ENCODE data around the gene FOXL2. TPM values are rescaled to one million over a fixed set of nuclear protein-coding genes. Genes with fewer than 3 reads are reported as not detected.

FOXL2 gene
- total RNA-seq, 1 experiment from 2014 or later: not detected

DNA sequence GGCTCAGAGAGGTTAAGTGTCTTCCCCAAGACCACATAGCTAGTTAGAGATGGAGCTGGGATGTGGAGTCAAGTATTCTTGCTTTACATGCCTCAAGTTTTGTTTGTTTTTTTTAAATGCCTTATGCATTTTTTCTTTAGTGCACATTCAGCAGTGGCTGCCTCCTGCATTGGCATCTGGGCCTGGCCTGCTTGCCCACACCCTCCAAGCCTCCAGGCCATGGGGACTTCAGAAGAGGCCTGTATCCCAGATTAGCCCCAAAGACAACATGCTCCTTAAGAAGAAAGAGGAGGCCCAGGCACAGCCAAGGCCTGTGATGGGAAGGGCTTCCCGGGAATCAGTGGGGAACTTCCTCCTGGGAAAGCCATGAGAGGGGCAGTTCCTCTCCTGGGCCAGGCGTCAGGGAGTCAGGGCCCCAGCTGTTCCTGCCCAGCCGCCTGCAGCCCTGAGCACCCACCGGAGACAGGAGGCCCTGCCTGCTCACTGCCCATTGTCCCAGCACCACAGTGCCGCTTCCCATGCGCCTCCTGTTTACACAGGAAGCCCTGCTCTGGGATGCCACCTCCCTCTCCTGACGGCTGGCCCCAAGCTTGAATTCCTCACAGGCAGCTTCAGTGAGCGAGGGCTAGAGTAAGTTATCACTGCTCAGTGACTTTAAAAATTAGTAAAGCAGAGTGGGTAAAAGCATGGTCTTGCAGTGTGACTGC lies 16.1 kb upstream of the FOXL2 start:
- Histone ChIP-seq H3K9me2 (replicated peaks; ENCODE audit: low read length) (no peaks in the 10 kb centered on the region), H3K79me2 (ENCODE audit: low read length) (no peaks in the 10 kb centered on the region), H3K36me3 (ENCODE audit: low read depth, low read length) (no peaks in the 10 kb centered on the region), H2AFZ (ENCODE audit: low read length) (no peak overlapping the region), H4K20me1 (ENCODE audit: low read length) (no peaks in the 10 kb centered on the region), H3K27ac (ENCODE audit: low read length) (no peak overlapping the region), H3F3A (ENCODE audit: low read length, unreplicated experiment) (no peaks in the 10 kb centered on the region), H3K4me1 (ENCODE audit: insufficient read depth, low read length) (peaks cover 11% of the 10 kb centered on the region; the same call in 1 of the 2 replicates), H3K9ac (ENCODE audit: low read length) (no peak overlapping the region), H3K4me2 (ENCODE audit: low read length) (no peak overlapping the region), H3K9me3 (ENCODE audit: low read length) (no peaks in the 10 kb centered on the region), H3K4me3 (ENCODE audit: low read length) (no peak overlapping the region), H3K27me3 (ENCODE audit: low read length) (no peaks in the 10 kb centered on the region)
- no TSS peak for BruUV-seq (replicated peaks)
- DNase-seq (no peak), ATAC-seq (no peak)
- ChIA-PET POLR2A (ENCODE audit: unreplicated experiment) (no interaction called here), CTCF (no interaction called here)
- intact Hi-C loops (cut with micrococcal nuclease): no loop called here
- TF ChIP-seq, protein P1, sequence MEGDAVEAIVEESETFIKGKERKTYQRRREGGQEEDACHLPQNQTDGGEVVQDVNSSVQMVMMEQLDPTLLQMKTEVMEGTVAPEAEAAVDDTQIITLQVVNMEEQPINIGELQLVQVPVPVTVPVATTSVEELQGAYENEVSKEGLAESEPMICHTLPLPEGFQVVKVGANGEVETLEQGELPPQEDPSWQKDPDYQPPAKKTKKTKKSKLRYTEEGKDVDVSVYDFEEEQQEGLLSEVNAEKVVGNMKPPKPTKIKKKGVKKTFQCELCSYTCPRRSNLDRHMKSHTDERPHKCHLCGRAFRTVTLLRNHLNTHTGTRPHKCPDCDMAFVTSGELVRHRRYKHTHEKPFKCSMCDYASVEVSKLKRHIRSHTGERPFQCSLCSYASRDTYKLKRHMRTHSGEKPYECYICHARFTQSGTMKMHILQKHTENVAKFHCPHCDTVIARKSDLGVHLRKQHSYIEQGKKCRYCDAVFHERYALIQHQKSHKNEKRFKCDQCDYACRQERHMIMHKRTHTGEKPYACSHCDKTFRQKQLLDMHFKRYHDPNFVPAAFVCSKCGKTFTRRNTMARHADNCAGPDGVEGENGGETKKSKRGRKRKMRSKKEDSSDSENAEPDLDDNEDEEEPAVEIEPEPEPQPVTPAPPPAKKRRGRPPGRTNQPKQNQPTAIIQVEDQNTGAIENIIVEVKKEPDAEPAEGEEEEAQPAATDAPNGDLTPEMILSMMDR (conservative IDR thresholded peaks at IDR 0.05; ENCODE audit: low read depth, low read length): no peak
- TF ChIP-seq EZH2phosphoT487 (IDR thresholded peaks at IDR 0.05; ENCODE audit: borderline replicate concordance, low read length) (no peak), EZH2 (IDR thresholded peaks at IDR 0.05; ENCODE audit: low read length, unreplicated experiment) (no peak)

DNA sequence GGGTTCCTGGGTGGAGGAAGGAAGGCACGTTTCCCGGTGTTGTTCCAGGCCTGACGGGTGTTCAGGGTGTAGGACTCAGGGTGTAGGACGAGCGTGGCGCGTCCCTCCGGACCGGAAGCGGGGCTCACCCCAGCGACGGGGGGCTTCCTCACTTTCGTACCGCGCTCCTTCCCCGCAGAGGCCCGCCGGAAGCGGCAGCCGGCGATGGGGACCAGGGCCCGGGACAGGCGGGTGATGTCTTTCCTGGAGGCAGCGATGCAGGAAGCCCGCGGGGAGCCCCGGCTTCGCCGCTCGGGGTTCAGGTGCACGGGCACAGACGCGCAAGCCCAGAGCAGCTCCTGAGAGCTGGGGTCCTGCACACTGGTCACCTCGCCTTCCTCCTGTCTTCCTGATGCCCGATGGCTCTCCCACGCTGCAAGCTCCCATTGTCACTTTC lies 13.5 kb upstream of the FOXL2 start:
- DNase-seq: no peak
- H3K36me3 ChIP-seq (ENCODE audit: low read depth, low read length): no peaks in the 10 kb centered on the region
- H3K79me2 ChIP-seq (ENCODE audit: low read length): no peaks in the 10 kb centered on the region
- TF ChIP-seq, protein P1 (conservative IDR thresholded peaks at IDR 0.05; ENCODE audit: low read depth, low read length): no peak
- TF ChIP-seq EZH2 (IDR thresholded peaks at IDR 0.05; ENCODE audit: low read length, unreplicated experiment) (no peak), EZH2phosphoT487 (IDR thresholded peaks at IDR 0.05; ENCODE audit: borderline replicate concordance, low read length) (no peak)
- ChIA-PET CTCF (no interaction called here), POLR2A (ENCODE audit: unreplicated experiment) (no interaction called here)
- no peaks in the 10 kb centered on the region for H3K9me3 ChIP-seq (ENCODE audit: low read length)
- no TSS peak for BruUV-seq (replicated peaks)
- H3K27ac ChIP-seq (ENCODE audit: low read length): no peak overlapping the region
- H3F3A ChIP-seq (ENCODE audit: low read length, unreplicated experiment): no peaks in the 10 kb centered on the region
- intact Hi-C loops (cut with micrococcal nuclease): no loop called here
- H3K4me2 ChIP-seq (ENCODE audit: low read length): no peak overlapping the region
- ATAC-seq: no peak
- H3K9ac ChIP-seq (ENCODE audit: low read length): no peak overlapping the region
- H3K4me3 ChIP-seq (ENCODE audit: low read length): no peak overlapping the region
- no peaks in the 10 kb centered on the region for H4K20me1 ChIP-seq (ENCODE audit: low read length)
- H3K27me3 ChIP-seq (ENCODE audit: low read length): no peaks in the 10 kb centered on the region
- peaks cover 11% of the 10 kb centered on the region; the same call in 1 of the 2 replicates for H3K4me1 ChIP-seq (ENCODE audit: insufficient read depth, low read length)
- H2AFZ ChIP-seq (ENCODE audit: low read length): no peak overlapping the region
- H3K9me2 ChIP-seq (replicated peaks; ENCODE audit: low read length): no peaks in the 10 kb centered on the region

DNA sequence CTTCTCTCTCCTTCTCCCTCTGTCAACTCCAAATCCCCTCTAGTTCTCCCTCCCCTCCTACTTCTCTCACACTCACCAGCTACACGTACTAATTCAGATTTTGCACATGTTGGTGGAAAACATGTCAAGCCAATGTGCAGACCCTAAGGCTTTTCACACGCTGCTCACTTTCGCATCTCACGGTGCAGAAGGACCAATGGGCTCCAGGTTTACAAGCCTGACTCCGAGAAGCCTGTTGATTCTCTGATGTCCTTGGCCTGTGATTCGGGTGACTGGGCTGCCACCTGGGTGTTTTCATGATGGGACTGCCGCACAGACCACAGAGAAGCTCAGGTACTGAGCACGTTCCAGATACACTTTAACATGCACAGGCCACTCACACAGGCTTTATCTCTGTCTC lies 3.8 kb upstream of the FOXL2 start:
- no peaks in the 10 kb centered on the region for H3K4me1 ChIP-seq (ENCODE audit: insufficient read depth, low read length)
- H3K9me2 ChIP-seq (replicated peaks; ENCODE audit: low read length): no peaks in the 10 kb centered on the region
- ATAC-seq (no peak), DNase-seq (no peak)
- no peaks in the 10 kb centered on the region for H3F3A ChIP-seq (ENCODE audit: low read length, unreplicated experiment)
- no peak overlapping the region for H3K9ac ChIP-seq (ENCODE audit: low read length)
- TF ChIP-seq, protein P1 (conservative IDR thresholded peaks at IDR 0.05; ENCODE audit: low read depth, low read length): no peak
- TF ChIP-seq EZH2 (IDR thresholded peaks at IDR 0.05; ENCODE audit: low read length, unreplicated experiment) (no peak), EZH2phosphoT487 (IDR thresholded peaks at IDR 0.05; ENCODE audit: borderline replicate concordance, low read length) (no peak)
- BruUV-seq (replicated peaks): no TSS peak
- no peaks in the 10 kb centered on the region for H3K79me2 ChIP-seq (ENCODE audit: low read length)
- ChIA-PET POLR2A (ENCODE audit: unreplicated experiment) (no interaction called here), CTCF (no interaction called here)
- no peaks in the 10 kb centered on the region for H3K36me3 ChIP-seq (ENCODE audit: low read depth, low read length)
- H3K4me2 ChIP-seq (ENCODE audit: low read length): no peak overlapping the region
- intact Hi-C loops (cut with micrococcal nuclease): no loop called here
- H4K20me1 ChIP-seq (ENCODE audit: low read length): no peaks in the 10 kb centered on the region
- no peak overlapping the region for H3K4me3 ChIP-seq (ENCODE audit: low read length)
- no peak overlapping the region for H2AFZ ChIP-seq (ENCODE audit: low read length)
- H3K9me3 ChIP-seq (ENCODE audit: low read length): no peaks in the 10 kb centered on the region
- no peak overlapping the region for H3K27ac ChIP-seq (ENCODE audit: low read length)
- H3K27me3 ChIP-seq (ENCODE audit: low read length): no peaks in the 10 kb centered on the region

All from PC-3 (cell line).